Measurements from ENCODE around the gene SGMS1.

DNA sequence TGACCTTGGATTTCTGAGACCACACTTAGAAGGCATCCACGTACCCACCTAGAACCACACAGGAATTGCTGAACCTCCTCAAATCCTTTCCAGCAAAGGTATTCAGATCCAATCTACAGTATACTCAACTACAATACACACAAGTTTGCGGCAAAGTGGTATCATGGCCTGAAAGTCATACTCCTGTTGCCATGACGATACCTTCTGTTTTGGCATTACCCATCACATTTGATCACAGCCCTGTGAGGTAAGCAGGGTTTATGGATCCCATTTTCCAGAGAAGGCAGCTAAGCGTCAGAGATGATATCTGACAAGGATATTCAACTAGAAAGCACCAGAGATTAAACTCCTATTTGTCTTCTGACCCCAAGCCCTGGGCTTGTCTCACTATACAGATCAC lies 32.8 kb downstream of the SGMS1 start:
- TF ChIP-seq ZNF565 (CRISPR knock-in tag; conservative IDR thresholded peaks at IDR 0.05; ENCODE audit: low read depth) (no peak), ESRRG (CRISPR knock-in tag; IDR thresholded peaks at IDR 0.05) (no peak), ARNTL (CRISPR knock-in tag; IDR thresholded peaks at IDR 0.05; ENCODE audit: borderline replicate concordance, low read depth) (no peak), TCF4 (CRISPR knock-in tag; IDR thresholded peaks at IDR 0.05; ENCODE audit: borderline replicate concordance) (no peak), TOX (CRISPR knock-in tag; IDR thresholded peaks at IDR 0.05; ENCODE audit: borderline replicate concordance) (no peak), ZFP3 (CRISPR knock-in tag; IDR thresholded peaks at IDR 0.05) (no peak), ZFP30 (CRISPR knock-in tag; IDR thresholded peaks at IDR 0.05) (no peak), OSR1 (CRISPR knock-in tag; IDR thresholded peaks at IDR 0.05) (no peak)
- TF ChIP-seq, protein P1, sequence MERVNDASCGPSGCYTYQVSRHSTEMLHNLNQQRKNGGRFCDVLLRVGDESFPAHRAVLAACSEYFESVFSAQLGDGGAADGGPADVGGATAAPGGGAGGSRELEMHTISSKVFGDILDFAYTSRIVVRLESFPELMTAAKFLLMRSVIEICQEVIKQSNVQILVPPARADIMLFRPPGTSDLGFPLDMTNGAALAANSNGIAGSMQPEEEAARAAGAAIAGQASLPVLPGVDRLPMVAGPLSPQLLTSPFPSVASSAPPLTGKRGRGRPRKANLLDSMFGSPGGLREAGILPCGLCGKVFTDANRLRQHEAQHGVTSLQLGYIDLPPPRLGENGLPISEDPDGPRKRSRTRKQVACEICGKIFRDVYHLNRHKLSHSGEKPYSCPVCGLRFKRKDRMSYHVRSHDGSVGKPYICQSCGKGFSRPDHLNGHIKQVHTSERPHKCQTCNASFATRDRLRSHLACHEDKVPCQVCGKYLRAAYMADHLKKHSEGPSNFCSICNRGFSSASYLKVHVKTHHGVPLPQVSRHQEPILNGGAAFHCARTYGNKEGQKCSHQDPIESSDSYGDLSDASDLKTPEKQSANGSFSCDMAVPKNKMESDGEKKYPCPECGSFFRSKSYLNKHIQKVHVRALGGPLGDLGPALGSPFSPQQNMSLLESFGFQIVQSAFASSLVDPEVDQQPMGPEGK (CRISPR knock-in tag; IDR thresholded peaks at IDR 0.05; ENCODE audit: borderline replicate concordance): no peak
- TF ChIP-seq, protein P2, sequence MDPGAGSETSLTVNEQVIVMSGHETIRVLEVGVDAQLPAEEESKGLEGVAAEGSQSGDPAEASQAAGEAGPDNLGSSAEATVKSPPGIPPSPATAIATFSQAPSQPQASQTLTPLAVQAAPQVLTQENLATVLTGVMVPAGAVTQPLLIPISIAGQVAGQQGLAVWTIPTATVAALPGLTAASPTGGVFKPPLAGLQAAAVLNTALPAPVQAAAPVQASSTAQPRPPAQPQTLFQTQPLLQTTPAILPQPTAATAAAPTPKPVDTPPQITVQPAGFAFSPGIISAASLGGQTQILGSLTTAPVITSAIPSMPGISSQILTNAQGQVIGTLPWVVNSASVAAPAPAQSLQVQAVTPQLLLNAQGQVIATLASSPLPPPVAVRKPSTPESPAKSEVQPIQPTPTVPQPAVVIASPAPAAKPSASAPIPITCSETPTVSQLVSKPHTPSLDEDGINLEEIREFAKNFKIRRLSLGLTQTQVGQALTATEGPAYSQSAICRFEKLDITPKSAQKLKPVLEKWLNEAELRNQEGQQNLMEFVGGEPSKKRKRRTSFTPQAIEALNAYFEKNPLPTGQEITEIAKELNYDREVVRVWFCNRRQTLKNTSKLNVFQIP (CRISPR knock-in tag; IDR thresholded peaks at IDR 0.05; ENCODE audit: borderline replicate concordance, low read depth): no peak
- TF ChIP-seq, protein P3, sequence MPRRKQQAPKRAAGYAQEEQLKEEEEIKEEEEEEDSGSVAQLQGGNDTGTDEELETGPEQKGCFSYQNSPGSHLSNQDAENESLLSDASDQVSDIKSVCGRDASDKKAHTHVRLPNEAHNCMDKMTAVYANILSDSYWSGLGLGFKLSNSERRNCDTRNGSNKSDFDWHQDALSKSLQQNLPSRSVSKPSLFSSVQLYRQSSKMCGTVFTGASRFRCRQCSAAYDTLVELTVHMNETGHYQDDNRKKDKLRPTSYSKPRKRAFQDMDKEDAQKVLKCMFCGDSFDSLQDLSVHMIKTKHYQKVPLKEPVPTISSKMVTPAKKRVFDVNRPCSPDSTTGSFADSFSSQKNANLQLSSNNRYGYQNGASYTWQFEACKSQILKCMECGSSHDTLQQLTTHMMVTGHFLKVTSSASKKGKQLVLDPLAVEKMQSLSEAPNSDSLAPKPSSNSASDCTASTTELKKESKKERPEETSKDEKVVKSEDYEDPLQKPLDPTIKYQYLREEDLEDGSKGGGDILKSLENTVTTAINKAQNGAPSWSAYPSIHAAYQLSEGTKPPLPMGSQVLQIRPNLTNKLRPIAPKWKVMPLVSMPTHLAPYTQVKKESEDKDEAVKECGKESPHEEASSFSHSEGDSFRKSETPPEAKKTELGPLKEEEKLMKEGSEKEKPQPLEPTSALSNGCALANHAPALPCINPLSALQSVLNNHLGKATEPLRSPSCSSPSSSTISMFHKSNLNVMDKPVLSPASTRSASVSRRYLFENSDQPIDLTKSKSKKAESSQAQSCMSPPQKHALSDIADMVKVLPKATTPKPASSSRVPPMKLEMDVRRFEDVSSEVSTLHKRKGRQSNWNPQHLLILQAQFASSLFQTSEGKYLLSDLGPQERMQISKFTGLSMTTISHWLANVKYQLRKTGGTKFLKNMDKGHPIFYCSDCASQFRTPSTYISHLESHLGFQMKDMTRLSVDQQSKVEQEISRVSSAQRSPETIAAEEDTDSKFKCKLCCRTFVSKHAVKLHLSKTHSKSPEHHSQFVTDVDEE (CRISPR knock-in tag; IDR thresholded peaks at IDR 0.05): no peak
- TF ChIP-seq, protein P4, sequence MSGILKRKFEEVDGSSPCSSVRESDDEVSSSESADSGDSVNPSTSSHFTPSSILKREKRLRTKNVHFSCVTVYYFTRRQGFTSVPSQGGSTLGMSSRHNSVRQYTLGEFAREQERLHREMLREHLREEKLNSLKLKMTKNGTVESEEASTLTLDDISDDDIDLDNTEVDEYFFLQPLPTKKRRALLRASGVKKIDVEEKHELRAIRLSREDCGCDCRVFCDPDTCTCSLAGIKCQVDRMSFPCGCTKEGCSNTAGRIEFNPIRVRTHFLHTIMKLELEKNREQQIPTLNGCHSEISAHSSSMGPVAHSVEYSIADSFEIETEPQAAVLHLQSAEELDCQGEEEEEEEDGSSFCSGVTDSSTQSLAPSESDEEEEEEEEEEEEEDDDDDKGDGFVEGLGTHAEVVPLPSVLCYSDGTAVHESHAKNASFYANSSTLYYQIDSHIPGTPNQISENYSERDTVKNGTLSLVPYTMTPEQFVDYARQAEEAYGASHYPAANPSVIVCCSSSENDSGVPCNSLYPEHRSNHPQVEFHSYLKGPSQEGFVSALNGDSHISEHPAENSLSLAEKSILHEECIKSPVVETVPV (CRISPR knock-in tag; IDR thresholded peaks at IDR 0.05): no peak

All from SK-N-SH treated with all-trans-retinoic acid at 6 μM for 48 hours (cell line).